Mucosa of gallbladder (tissue), 1 donor: ENCODE measurements around the gene S100Z. TPM values are rescaled to one million over a fixed set of nuclear protein-coding genes. Genes with fewer than 3 reads are reported as not detected.
"Not testable (repeated sequence)": the region's sequence is repeated elsewhere in the genome, so short reads cannot be mapped to it uniquely, and the experiment has no call there.

Source experiments
- DNase-seq: peaks from one replicate; pipeline ENCODE4 v3.0.0-alpha.2; 2020; ENCODE audit warnings: low spot score
- total RNA-seq: library from RNA; stranded (reverse); gene quantifications from one replicate; pipeline ENCODE4 v1.2.1, GENCODE V29; 2021
- donor health status: DM: no; HTN: no; CAD: no.

S100Z gene
- total RNA-seq, 1 donor from 2014 or later, result 0.95 TPM

GRCh38 chr5:76826416-76826815 is 23.4 kb upstream of the S100Z start:
- not testable (repeated sequence) for DNase-seq

- no peak for DNase-seq
Observed at GRCh38 chr5:76831110-76831452, 18.7 kb upstream of the S100Z start.

DNA sequence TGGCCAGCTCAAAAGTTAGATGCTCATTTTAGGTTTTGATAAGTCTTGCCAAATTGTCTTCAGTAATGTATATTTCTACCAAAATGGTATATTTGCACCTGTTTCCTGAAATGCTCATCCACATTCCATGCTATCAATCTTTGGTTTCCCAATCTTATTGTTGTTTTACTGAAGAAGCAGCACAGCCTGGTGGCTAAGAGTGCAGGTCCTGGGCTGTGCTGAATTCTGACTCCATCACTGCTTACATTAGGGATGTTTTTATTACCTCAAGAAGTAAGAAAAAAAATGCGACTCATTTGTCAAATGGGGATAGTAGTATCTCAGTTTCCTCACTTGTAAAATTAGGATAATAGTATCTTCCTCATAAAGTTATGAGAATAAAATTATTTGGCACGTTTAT is 13.6 kb upstream of the S100Z start:
- DNase-seq, result no peak

GRCh38 chr5:76836585-76836984 is 13.2 kb upstream of the S100Z start:
- DNase-seq, result no peak

GRCh38 chr5:76838481-76839261 is 11.1 kb upstream of the S100Z start:
- no peak for DNase-seq

- no peak for DNase-seq
Observed at GRCh38 chr5:76841361-76841760, 8.5 kb upstream of the S100Z start.

DNA sequence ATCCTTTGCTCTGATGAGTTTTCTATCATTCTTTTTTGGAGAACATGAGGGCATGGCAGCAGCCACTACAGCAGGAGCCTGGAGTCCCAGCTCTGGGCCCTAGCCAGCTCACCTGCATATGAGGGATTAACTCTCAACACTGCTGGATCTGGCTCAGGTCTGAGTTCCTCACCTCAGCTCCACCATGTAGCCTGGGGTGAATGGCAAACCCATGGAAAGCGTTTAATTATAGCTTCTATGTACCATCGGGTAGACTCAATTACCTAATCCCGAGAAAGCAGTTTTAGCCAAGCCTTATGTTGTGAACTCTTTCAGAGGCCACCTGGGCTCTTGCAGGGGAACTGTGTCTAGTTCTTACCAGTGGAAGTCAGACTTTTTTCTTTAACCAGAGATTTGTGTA is 3.9 kb upstream of the S100Z start:
- no peak for DNase-seq

DNA sequence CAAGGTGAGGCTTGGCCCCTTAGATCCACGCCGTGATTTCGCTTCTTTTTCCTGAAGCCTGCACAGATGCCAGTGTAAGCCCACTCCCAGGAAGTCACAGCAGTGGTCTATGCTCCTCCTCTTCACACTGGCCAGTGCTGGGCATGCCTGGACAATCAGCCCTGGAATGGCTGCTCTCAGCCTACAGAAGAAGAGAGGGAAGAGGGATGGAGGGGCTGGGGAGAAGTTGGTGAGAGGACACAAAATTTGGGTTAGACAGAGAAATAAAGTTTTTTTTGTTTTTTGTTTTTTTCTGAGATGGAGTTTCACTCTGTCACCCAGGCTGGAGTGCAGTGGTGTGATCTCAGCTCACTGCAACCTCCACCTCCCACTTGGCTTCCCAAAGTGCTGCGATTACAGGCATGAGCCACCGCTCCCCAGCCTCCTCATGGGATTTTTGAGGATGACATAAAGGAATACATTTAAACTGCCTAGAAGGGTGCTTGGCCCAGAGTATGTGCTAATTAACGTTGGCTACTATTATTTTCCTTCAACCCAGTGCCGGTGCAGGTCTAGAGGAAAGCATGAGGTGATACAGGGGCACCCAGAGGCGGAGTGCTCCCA is 830 bp downstream of the S100Z start:
- no peak for DNase-seq

- no peak for DNase-seq
Observed at GRCh38 chr5:76851728-76852369, 2.0 kb downstream of the S100Z start.

DNA sequence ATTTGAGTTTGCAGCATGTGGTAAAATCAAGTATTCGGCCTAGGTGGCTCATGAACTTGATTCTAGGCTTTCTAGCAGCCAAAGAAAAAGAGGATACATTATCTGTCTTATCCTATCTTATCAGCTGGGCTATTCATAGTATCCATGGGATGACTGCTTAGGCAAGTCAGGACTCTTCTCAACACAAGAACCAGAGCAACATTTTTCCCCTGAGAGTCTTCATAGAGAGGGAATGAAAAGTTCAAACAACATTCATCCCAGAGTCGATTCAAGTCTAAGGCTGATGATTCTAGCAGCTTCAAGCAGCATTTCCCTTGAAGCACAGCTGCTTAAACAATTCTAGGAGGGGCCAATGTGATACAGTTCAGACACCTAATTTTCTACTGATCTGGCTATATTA is 3.0 kb downstream of the S100Z start:
- DNase-seq, result no peak

DNA sequence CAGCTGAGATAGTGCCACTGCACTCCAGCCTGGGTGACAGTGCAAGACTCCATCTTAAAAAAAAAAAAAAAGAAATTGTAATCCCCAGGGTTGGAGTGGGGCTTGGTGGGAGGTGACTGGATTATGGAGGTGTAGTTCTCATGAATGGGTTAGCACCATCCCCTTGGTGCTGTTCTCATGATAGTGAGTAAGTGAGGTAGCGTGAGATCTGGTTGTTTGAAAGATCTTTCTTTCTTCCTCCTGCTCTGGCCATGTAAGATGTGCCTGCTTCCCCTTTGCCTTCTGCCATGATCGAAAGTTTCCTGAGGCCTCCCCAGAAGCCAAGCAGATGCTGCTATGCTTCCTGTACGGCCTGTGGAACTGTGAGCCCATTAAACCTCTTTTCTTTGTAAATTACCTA is 3.9 kb downstream of the S100Z start:
- not testable (repeated sequence) for DNase-seq

DNA sequence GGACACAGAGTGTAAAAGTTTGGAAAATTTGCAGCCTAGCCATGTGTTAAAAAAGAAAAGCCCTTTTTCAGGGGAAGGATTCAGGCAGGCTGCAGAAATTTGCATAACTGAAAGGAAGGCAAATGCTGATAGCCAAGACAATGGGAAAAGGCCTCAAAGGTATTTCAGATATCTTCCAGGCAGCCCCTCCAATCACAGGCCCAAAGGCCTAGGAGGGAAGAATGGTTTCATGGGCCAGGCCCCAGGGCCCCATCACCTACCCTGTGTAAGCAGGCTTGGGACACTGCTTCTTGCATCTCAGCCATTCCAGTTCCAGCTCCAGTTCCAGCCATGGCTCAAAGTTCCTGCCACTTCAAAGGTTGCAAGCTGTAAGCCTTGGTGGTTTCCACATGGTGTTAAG is 4.8 kb downstream of the S100Z start:
- no peak for DNase-seq

GRCh38 chr5:76855501-76855900 is 5.7 kb downstream of the S100Z start:
- DNase-seq, result not testable (repeated sequence)

DNA sequence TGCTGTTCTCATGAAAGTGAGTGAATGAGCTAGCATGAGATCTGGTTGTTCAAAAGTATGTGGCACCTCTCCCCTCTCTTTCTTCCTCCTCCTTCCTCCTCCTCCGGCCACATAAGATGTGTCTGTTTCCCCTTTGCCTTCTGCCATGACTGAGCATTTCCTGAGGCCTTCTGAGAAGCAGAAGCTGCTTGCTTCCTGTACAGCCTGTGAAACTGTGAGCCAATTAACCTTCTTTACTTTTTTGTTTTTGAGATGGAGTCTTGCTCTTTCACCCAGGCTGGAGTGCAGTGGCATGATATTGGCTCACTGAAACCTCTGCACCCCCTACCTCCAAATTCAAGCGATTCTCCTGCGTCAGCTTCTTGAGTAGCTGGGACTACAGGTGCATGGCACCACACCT is 6.1 kb downstream of the S100Z start:
- DNase-seq, result no peak

DNA sequence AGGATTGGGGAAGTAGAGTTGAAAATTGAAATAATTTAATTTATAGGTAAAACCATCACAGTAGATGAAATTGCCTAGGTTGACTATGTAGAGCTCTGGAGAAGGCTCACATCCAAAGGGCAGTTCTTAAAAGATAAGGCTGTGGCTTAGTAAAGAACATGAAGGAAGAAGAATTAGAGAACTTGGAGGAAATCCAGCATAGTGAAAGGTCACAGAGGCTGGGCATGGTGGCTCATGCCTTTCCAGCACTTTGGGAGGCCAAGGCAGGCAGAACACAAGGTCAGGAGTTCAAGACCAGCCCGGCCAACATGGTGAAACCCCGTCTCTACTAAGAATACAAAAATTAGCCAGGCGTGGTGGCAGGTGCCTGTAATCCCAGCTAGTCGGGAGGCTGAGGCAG is 7.0 kb downstream of the S100Z start:
- DNase-seq, result peak; percentile 36

DNA sequence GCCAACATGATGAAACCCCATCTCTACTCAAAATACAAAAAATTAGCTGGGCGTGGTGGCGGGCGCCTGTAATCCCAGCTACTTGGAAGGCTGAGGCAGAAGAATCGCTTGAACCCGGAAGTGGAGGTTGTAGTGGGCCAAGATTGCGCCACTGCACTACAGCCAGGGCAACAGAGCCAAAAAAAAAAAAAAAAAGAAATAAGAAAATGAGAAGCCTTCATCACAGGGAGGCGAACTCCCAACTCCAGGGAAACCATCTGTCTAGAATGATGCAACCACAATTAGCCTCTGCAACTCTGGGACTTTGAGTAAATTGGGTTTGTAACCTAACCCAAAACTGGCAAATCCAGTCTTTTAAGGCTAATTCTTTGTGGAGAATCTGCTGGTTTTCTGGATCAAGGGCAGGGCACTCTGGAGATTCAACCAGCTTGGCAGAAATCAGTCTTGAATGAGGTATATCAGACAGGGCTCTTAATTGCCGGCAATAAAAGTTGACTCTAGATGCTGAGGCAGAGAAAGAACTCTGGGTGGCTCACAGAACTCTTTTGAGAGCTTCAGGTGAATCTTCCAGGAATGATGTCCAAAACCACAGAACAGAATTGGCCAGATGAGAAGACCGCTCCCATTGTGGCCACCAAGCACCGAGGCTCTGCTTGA is 9.9 kb downstream of the S100Z start:
- DNase-seq, result no peak

GRCh38 chr5:76861612-76862011 is 11.8 kb downstream of the S100Z start:
- DNase-seq, result no peak

DNA sequence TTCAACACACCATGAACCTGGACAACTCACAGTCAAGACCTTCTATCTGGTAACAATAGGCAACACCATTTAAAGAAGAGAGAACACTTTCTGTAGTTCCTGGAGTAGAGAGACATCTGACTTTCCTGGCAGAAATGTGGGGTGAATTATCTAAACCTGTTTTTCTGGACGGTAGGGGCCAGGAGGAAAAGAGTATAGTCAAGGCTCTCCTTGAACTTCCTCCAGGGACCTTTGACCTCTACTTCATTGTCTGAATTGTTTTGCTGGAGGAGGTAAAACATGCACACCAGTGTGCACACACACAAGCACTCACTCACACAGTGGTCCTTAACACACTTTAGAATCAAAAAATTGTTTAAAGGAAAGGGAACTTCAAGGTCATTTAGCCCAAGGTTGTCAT is 13.2 kb downstream of the S100Z start:
- peak; percentile 39 for DNase-seq

DNA sequence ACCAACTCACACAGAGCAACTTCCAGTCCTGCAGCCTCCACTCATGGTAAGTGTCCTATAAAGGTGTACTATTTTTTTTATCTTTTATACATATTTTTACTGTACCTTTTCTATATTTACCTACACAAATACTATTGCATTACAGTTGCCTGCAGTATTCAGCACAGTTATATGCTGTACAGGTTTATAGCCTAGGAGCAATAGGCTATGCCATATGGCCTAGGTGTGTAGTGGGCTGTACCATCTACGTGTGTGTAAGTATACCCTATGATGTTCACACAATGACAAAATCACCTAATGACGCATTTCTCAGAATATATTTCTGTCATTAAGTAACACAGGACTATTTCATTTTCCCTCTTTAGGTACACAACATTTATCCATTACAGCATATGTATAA is 16.7 kb downstream of the S100Z start:
- no peak for DNase-seq

- DNase-seq, result no peak
Observed at GRCh38 chr5:76867038-76867437, 17.2 kb downstream of the S100Z start.

- DNase-seq, result peak; percentile 74
Observed at GRCh38 chr5:76867827-76868693, 18.2 kb downstream of the S100Z start.

GRCh38 chr5:76870046-76870445 is 20.2 kb downstream of the S100Z start:
- no peak for DNase-seq
